GM23338 (cell line): Measurements from ENCODE around the gene EIF1AX. TPM values are rescaled to one million over a fixed set of nuclear protein-coding genes. Genes with fewer than 3 reads are reported as not detected.
A peak's percentile ranks its signal among the peaks of the same experiment; 100 is the strongest.

Experiments used
- ATAC-seq: fragments of 200-7000 bp; cut with Tn5 transposase; 3 replicates; pipeline ENCODE4 v1.9.1; 2020
- DNase-seq: peaks from one replicate; pipeline ENCODE4 v3.0.0-alpha.2; 2015; ENCODE audit warnings: low spot score
- H2AFZ ChIP-seq: fragments of 200-600 bp; sonication (generic); 2 replicates; pipeline ENCODE4 v1.8.0; 2016; ENCODE audit warnings: antibody characterized with exemption, mild to moderate bottlenecking, moderate library complexity
- H3F3A ChIP-seq: fragments of 200-600 bp; sonication (generic); replicated peaks from 2 replicates; pipeline ENCODE4 v1.8.0; 2017; ENCODE audit warnings: antibody characterized with exemption, mixed run types, low read depth
- H3K27ac ChIP-seq: fragments of 200-600 bp; sonication (generic); 2 replicates; pipeline ENCODE4 v1.6.1; 2016; ENCODE audit warnings: low read depth
- H3K27me3 ChIP-seq: fragments of 200-600 bp; sonication (generic); 2 replicates; pipeline ENCODE4 v1.8.0; 2016; ENCODE audit warnings: mild to moderate bottlenecking, mixed run types, moderate library complexity; ENCODE audit not compliant: insufficient read depth
- H3K36me3 ChIP-seq: fragments of 200-600 bp; sonication (generic); 2 replicates; pipeline ENCODE4 v1.8.0; 2016; ENCODE audit warnings: mild to moderate bottlenecking; ENCODE audit not compliant: insufficient read depth
- H3K4me1 ChIP-seq: fragments of 200-600 bp; sonication (generic); 2 replicates; pipeline ENCODE4 v1.8.0; 2016; ENCODE audit warnings: mild to moderate bottlenecking, moderate library complexity; ENCODE audit not compliant: insufficient read depth
- H3K4me2 ChIP-seq: fragments of 200-600 bp; sonication (generic); 2 replicates; pipeline ENCODE4 v1.7.1; 2017; ENCODE audit warnings: mixed run types
- H3K4me3 ChIP-seq: fragments of 200-600 bp; sonication (generic); 2 replicates; pipeline ENCODE4 v1.6.1; 2016; ENCODE audit warnings: mixed run types
- H3K79me2 ChIP-seq: fragments of 200-600 bp; sonication (generic); replicated peaks from 2 replicates; pipeline ENCODE4 v1.8.0; 2017; ENCODE audit warnings: mild to moderate bottlenecking; ENCODE audit not compliant: insufficient read depth
- H3K9me2 ChIP-seq: fragments of 200-600 bp; sonication (generic); 2 replicates; pipeline ENCODE4 v1.8.0; 2017; ENCODE audit not compliant: insufficient read depth
- H4K20me1 ChIP-seq: fragments of 200-600 bp; sonication (generic); replicated peaks from 2 replicates; pipeline ENCODE4 v1.8.0; 2017; ENCODE audit warnings: mild to moderate bottlenecking; ENCODE audit not compliant: insufficient read depth
- H3K27ac Mint-ChIP-seq: 2 replicates; pipeline ENCODE4 v1.8.0; 2020; ENCODE audit warnings: inconsistent platforms, mild to moderate bottlenecking, moderate library complexity, mixed read lengths
- H3K27me3 Mint-ChIP-seq: 3 replicates; pipeline ENCODE4 v1.8.0; 2022; ENCODE audit warnings: low read depth, mild to moderate bottlenecking, moderate library complexity, mixed read lengths, inconsistent platforms; ENCODE audit not compliant: insufficient read depth, poor library complexity
- H3K36me3 Mint-ChIP-seq: 3 replicates; pipeline ENCODE4 v1.8.0; 2021; ENCODE audit warnings: low read depth, mild to moderate bottlenecking, inconsistent platforms, moderate library complexity, mixed read lengths
- H3K4me1 Mint-ChIP-seq: 3 replicates; pipeline ENCODE4 v1.8.0; 2020; ENCODE audit warnings: mild to moderate bottlenecking, inconsistent platforms, mixed read lengths
- H3K4me3 Mint-ChIP-seq: 3 replicates; pipeline ENCODE4 v1.8.0; 2021; ENCODE audit warnings: moderate library complexity, mild to moderate bottlenecking, inconsistent platforms, mixed read lengths
- H3K9me3 Mint-ChIP-seq: 3 replicates; pipeline ENCODE4 v1.8.0; 2020; ENCODE audit warnings: moderate library complexity, mild to moderate bottlenecking, inconsistent platforms, mixed read lengths
- CREB1 ChIP-seq: fragments of 250-450 bp; sonication (Bioruptor Pico); IDR thresholded peaks from 2 replicates; pipeline ENCODE4 v1.5.0; 2020; ENCODE audit warnings: low read depth, mild to moderate bottlenecking, moderate library complexity
- EZH2 ChIP-seq: fragments of 200-600 bp; sonication (generic); IDR thresholded peaks from one replicate; pipeline ENCODE4 v1.8.0; 2017; ENCODE audit warnings: antibody characterized with exemption, mild to moderate bottlenecking, low read depth; ENCODE audit not compliant: unreplicated experiment
- JUNB ChIP-seq: IDR thresholded peaks from one replicate; pipeline ENCODE4 v1.6.1; 2016; ENCODE audit warnings: antibody characterized with exemption; ENCODE audit not compliant: unreplicated experiment
- NANOG ChIP-seq: IDR thresholded peaks from 2 replicates; pipeline ENCODE4 v1.6.1; 2016; ENCODE audit warnings: antibody characterized with exemption, borderline replicate concordance
- POLR2AphosphoS5 ChIP-seq: IDR thresholded peaks from 2 replicates; pipeline ENCODE4 v1.6.1; 2016; ENCODE audit warnings: antibody characterized with exemption, low read depth
- ZNF114 ChIP-seq: fragments of 250-450 bp; sonication (Bioruptor Pico); IDR thresholded peaks from 2 replicates; pipeline ENCODE4 v1.5.0; 2020; ENCODE audit warnings: mild to moderate bottlenecking, moderate library complexity
- long read RNA-seq: library from polyadenylated mRNA; unstranded; transcript quantifications from one replicate; pipeline ENCODE4 v2.0.0, GENCODE V29; 2020; ENCODE audit not compliant: unreplicated experiment
- polyA plus RNA-seq: library from polyadenylated mRNA; unstranded; fragments of >200 nt; fragmentation: Nextera tagmentation; extraction: Ambion mirVana; gene quantifications from 2 replicates; pipeline ENCODE4 v1.2.1, GENCODE V29; 2016
- total RNA-seq: library from RNA; depleted of rRNA; stranded (reverse); fragments of >200 nt; shearing (Covaris generic); gene quantifications from 2 replicates; pipeline ENCODE4 v1.2.3, GENCODE V29; 2014; rRNA removed
- TF ChIP-seq, protein P1 (sequence below): fragments of 250-450 bp; sonication (Bioruptor Pico); IDR thresholded peaks from 2 replicates; pipeline ENCODE4 v1.5.0; 2020; ENCODE audit warnings: mild to moderate bottlenecking, moderate library complexity

Gene EIF1AX, protein sequence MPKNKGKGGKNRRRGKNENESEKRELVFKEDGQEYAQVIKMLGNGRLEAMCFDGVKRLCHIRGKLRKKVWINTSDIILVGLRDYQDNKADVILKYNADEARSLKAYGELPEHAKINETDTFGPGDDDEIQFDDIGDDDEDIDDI
- total RNA-seq (107 and 122 TPM in 2 replicates), polyA plus RNA-seq (309 and 321 TPM in 2 replicates)
- long read RNA-seq, full-length matches to known transcripts: 80 of 91 reads
- long read RNA-seq, partial matches to known transcripts: 2 of 91 reads
- long read RNA-seq, other reads (novel, unspliced or antisense): 9 of 91 reads

DNA sequence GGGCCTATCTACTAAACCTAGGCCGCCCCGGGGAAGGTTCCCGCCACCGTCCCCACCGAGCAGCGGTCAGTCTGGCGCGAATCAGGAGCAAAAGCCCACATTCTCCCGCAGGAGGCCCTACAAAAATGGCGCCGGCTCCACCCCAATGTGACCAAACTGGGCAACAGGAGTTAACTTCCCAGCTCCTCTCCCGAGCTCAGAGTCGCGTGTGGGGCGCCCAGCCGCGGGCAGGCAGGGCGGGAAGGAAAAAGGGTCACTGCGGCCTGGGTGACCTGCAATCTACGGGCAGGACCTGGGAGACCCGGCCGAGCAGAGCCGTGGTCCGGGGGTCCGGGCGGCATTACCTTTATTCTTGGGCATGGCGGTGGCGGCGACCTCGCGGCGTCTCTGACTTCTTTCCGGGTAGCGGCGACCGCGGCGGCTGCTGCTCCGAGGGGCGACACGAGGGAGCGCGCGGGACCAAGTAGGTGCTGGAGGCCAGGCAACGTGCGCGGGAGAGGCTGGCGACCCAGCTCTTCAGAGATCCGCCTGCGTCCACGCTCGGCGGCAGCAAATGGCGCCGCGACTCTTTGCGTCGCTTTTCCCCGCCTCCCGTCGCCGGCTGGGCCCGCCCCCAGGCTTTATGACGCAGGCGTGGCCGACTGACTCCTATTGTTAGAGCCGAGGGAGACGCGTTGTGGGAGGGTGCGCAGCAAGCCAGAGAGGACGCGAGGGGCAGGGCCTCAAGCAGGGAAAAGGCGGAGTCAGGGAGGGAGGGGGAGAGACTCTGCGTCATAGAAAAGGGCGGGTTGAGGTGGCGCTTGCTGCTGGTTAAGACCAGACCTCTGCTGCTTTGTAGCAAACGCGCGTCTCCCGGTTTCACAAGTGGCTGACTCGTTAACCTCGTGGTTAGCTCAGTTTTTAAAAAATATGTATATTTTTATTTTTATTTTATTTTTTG is at the start of gene EIF1AX:
Gene EIF1AX, minus strand, starts transcription at position 558 of the 940 bp plus-strand sequence. Its CDS starts 198 bp downstream, at position 360.
- H3K27ac Mint-ChIP-seq: peak within 1 kb of the TSS; percentile 95
- DNase-seq (peak; percentile 95), ATAC-seq (peak; percentile 95)
- no peaks in the 10 kb centered on the region for H3K9me3 Mint-ChIP-seq
- H3K4me1 ChIP-seq: no peaks in the 10 kb centered on the region; the same call in 1 of the 2 replicates
- no peaks in the 10 kb centered on the region for H3F3A ChIP-seq
- peaks cover 7% of the 10 kb centered on the region; the same call in 1 of the 2 replicates for H4K20me1 ChIP-seq
- H2AFZ ChIP-seq: no peak within 1 kb of the TSS
- peak within 1 kb of the TSS; percentile 87 for H3K4me3 Mint-ChIP-seq
- H3K4me2 ChIP-seq: peak within 1 kb of the TSS; percentile 92
- peaks cover 4% of the 10 kb centered on the region for H3K27me3 Mint-ChIP-seq
- peaks cover 38% of the 10 kb centered on the region for H3K36me3 Mint-ChIP-seq
- H3K4me1 Mint-ChIP-seq: peaks cover 10% of the 10 kb centered on the region; the same call in 2 of the 3 replicates
- H3K27me3 ChIP-seq: no peaks in the 10 kb centered on the region
- TF ChIP-seq ZNF114 (CRISPR knock-in tag): no peak
- TF ChIP-seq CREB1 (CRISPR knock-in tag): peak; percentile 83
- TF ChIP-seq POLR2AphosphoS5: peak; percentile 71
- no peak for TF ChIP-seq EZH2
- H3K36me3 ChIP-seq: peaks cover 9% of the 10 kb centered on the region; the same call in 1 of the 2 replicates
- H3K79me2 ChIP-seq: peaks cover 49% of the 10 kb centered on the region
- H3K4me3 ChIP-seq: peak within 1 kb of the TSS; percentile 85
- peak within 1 kb of the TSS; percentile 59; the same call in 1 of the 2 replicates for H3K27ac ChIP-seq
- H3K9me2 ChIP-seq: no peaks in the 10 kb centered on the region

DNA sequence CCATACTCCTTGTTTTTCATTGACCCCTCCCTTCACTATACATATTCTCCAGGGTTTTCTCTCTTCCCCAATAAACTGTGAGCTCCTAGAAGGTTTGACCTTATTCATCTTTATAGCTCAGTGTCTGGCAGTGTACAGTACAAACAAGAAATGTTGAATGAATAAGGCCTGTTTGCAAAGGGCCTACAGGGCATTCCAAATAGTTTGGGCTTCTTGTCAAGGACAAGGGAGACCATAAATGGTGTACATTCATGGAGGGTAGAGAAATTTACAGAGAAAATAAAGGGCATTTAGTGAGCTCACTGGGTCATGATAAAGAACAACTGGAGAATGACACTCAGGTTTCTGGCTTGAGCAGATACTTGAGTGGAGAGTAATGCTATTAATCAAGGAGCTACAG is 47.5 kb upstream of the EIF1AX start:
- Histone ChIP-seq H3F3A (no peaks in the 10 kb centered on the region), H4K20me1 (no peaks in the 10 kb centered on the region), H2AFZ (no peak overlapping the region), H3K27ac (no peak overlapping the region), H3K36me3 (no peaks in the 10 kb centered on the region), H3K4me2 (no peak overlapping the region), H3K79me2 (no peaks in the 10 kb centered on the region), H3K4me1 (no peaks in the 10 kb centered on the region), H3K9me2 (no peaks in the 10 kb centered on the region), H3K27me3 (no peaks in the 10 kb centered on the region), H3K4me3 (no peak overlapping the region)
- Mint-ChIP-seq H3K27ac (no peak overlapping the region), H3K27me3 (no peaks in the 10 kb centered on the region), H3K4me3 (no peak overlapping the region), H3K9me3 (no peaks in the 10 kb centered on the region), H3K4me1 (no peaks in the 10 kb centered on the region), H3K36me3 (peaks cover 16% of the 10 kb centered on the region; the same call in 2 of the 3 replicates)
- DNase-seq (no peak), ATAC-seq (no peak)
- TF ChIP-seq NANOG (no peak), JUNB (no peak)
- TF ChIP-seq, protein P1, sequence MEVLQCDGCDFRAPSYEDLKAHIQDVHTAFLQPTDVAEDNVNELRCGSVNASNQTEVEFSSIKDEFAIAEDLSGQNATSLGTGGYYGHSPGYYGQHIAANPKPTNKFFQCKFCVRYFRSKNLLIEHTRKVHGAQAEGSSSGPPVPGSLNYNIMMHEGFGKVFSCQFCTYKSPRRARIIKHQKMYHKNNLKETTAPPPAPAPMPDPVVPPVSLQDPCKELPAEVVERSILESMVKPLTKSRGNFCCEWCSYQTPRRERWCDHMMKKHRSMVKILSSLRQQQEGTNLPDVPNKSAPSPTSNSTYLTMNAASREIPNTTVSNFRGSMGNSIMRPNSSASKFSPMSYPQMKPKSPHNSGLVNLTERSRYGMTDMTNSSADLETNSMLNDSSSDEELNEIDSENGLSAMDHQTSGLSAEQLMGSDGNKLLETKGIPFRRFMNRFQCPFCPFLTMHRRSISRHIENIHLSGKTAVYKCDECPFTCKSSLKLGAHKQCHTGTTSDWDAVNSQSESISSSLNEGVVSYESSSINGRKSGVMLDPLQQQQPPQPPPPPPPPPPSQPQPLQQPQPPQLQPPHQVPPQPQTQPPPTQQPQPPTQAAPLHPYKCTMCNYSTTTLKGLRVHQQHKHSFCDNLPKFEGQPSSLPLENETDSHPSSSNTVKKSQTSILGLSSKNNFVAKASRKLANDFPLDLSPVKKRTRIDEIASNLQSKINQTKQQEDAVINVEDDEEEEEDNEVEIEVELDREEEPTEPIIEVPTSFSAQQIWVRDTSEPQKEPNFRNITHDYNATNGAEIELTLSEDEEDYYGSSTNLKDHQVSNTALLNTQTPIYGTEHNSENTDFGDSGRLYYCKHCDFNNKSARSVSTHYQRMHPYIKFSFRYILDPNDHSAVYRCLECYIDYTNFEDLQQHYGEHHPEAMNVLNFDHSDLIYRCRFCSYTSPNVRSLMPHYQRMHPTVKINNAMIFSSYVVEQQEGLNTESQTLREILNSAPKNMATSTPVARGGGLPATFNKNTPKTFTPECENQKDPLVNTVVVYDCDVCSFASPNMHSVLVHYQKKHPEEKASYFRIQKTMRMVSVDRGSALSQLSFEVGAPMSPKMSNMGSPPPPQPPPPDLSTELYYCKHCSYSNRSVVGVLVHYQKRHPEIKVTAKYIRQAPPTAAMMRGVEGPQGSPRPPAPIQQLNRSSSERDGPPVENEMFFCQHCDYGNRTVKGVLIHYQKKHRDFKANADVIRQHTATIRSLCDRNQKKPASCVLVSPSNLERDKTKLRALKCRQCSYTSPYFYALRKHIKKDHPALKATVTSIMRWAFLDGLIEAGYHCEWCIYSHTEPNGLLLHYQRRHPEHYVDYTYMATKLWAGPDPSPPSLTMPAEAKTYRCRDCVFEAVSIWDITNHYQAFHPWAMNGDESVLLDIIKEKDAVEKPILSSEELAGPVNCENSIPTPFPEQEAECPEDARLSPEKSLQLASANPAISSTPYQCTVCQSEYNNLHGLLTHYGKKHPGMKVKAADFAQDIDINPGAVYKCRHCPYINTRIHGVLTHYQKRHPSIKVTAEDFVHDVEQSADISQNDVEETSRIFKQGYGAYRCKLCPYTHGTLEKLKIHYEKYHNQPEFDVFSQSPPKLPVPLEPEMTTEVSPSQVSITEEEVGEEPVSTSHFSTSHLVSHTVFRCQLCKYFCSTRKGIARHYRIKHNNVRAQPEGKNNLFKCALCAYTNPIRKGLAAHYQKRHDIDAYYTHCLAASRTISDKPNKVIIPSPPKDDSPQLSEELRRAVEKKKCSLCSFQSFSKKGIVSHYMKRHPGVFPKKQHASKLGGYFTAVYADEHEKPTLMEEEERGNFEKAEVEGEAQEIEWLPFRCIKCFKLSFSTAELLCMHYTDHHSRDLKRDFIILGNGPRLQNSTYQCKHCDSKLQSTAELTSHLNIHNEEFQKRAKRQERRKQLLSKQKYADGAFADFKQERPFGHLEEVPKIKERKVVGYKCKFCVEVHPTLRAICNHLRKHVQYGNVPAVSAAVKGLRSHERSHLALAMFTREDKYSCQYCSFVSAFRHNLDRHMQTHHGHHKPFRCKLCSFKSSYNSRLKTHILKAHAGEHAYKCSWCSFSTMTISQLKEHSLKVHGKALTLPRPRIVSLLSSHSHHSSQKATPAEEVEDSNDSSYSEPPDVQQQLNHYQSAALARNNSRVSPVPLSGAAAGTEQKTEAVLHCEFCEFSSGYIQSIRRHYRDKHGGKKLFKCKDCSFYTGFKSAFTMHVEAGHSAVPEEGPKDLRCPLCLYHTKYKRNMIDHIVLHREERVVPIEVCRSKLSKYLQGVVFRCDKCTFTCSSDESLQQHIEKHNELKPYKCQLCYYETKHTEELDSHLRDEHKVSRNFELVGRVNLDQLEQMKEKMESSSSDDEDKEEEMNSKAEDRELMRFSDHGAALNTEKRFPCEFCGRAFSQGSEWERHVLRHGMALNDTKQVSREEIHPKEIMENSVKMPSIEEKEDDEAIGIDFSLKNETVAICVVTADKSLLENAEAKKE (CRISPR knock-in tag): no peak
